Stromal cell of bone marrow (primary cell): ENCODE results near the gene HSP90B1.

ENCODE experiments used
- DNase-seq: peaks from one replicate; pipeline ENCODE4 v3.0.0-alpha.2; 2012; ENCODE audit warnings: low read depth

HSP90B1 gene

GRCh38 chr12:103930034-103930786 is at the start of gene HSP90B1:
TSS of gene HSP90B1 (plus strand) at chr12:103930410. CDS start at chr12:103930516, 106 bp downstream.
- peak; percentile 100 for DNase-seq

GRCh38 chr12:103881261-103881660 is 48.9 kb upstream of the HSP90B1 start:
- DNase-seq: no peak

- DNase-seq: no peak
Observed at GRCh38 chr12:103882861-103883596, 47.2 kb upstream of the HSP90B1 start.

GRCh38 chr12:103883908-103884307 is 46.3 kb upstream of the HSP90B1 start:
- DNase-seq: no peak

DNA sequence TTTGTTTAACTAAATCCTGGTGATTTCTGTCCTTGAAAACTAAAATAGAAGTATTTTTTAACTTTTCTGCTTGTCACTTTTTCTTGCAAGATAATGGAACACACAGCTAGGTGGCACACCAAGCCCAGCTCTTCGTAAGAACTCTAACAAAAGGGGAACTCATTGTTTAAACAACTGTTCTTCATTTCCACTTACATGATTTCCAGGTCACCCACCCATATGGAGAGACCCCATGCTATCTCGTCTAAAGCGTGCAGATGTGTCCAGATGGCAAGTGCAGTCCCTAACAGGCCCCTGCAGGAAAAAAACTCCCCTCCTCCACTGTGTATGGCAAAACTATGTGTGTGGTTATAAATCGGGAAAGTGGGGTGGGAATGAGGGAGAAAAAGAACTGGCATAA is 45.9 kb upstream of the HSP90B1 start:
- DNase-seq: no peak

DNA sequence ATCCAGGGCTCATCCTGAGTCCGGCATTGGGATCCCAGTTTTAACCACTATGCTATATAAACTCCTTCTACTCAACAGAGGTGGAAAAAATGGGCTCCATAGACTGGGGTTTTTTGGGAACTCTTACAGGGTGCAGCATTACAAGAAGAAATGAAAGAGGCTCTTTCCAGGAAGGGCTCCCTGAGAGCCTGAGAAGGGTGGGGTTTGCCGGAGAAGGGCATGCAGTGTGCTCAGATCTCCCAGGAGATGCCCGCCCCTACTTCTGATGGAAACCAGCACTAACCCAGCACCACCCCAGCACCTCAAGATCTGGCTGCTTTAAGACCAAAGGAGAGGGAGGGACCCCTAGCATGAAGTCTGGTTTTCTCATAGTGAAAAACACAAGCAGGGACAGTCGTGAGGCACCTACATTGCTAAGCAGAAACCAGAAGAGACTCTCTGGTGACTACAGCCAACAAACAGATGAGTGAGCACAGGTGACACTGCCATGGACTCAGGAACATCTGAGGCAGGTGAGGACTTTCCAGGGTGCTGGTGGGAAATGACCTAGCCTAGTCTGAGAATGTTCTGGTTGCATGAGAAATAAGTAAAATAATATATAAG is 43.9 kb upstream of the HSP90B1 start:
- DNase-seq: no peak

GRCh38 chr12:103887738-103888137 is 42.5 kb upstream of the HSP90B1 start:
- no peak for DNase-seq

DNA sequence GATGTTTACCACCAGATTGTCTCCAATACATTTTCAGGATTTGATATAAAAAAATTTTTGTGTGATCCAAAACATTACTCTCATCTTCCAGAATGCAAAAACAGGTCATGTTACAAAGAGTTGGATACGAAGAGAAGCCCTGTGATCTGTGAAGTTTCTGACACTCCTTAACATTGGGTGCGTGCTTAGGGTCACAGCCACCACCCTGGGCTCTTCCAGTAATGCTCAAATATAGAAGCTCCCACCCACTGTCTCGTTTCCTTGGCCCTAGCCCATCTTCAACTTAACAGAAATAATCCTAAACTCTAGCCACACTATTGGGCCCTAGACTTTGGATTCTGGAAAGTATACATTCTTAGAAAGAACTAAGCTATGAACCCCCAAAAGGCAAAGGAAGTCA is 32.9 kb upstream of the HSP90B1 start:
- no peak for DNase-seq

GRCh38 chr12:103901518-103902173 is 28.6 kb upstream of the HSP90B1 start:
- no peak for DNase-seq

GRCh38 chr12:103903993-103904392 is 26.2 kb upstream of the HSP90B1 start:
- no peak for DNase-seq

DNA sequence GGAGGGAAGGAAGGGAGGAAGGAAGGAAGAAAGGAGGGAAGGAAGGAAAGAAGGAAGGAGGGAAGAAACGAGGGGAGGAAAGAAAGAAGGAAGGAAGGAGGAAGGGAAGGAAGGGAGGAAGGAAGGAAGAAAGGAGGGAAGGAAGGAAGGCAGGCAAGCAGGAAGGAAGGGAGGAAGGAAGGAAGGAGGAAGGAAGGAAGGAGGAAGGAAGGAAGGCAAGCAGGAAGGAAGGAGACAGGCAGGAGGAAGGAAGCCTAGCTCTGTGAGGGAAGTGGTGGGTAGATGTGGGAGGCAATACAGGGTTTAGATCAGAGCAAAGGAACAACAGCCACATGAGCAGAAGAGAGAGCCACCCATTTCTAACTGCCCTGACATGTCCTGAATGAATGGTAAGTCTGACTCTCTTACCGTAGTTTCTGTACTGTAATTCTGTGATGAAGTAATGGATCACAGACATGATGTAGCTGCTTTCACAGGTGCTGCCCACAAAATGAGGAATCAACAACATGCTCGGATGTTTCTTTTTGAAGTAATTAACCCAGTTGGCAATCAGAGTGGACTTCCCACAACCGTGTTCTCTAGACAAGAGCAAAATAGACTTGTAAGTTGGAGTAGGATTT is 24.4 kb upstream of the HSP90B1 start:
- no peak for DNase-seq

DNA sequence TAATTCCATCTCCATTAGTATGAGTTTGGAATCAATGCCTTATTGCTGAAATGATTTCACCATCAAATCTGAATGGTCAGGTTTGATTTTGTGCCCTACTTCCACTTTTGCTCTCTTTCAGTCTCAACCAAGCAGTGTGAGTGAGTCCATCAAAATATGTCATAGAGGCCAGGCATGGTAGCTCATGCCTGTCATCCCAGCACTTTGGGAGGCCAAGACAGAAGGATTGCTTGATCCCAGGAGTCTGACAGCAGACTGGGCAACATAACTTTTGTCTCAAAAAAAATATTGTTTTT is 22.0 kb upstream of the HSP90B1 start:
- DNase-seq: no peak

DNA sequence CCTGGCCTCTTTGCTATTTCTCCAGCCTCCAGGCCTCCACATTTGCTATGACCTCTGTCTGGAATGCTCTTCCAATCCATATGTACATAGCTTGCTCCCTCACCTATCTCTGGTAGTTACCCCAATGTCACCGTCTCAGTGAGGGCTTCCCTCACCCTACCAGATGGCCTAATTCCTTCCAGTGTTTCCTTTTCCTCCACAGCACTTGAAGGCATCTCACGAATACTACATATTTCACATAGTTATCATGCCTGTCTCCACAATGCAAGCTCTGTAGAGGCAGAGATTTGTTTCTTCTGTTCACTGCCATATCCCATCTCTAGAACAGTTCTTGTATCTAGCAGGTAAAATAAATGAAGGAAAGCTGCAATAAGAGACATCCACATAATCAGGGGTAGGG is 21.3 kb upstream of the HSP90B1 start:
- DNase-seq: no peak

DNA sequence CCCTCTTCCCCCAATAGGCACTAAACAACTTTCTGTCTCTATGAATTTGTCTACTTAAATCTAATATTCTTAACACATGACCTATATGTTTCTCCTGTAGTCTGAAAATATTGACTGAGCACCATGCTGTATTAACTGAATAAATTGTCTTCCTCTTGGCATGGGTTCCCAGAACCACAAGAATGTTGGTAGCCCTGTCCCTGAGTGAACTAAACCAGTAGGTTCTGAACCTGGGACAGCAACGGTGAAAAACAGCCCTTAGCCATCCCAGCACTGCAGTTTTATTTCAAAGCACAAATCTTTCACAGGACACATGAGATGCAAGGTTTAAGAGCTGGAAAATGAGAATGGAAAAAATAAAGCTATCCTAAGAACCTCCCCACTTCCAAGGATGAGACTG is 20.4 kb upstream of the HSP90B1 start:
- no peak for DNase-seq

DNA sequence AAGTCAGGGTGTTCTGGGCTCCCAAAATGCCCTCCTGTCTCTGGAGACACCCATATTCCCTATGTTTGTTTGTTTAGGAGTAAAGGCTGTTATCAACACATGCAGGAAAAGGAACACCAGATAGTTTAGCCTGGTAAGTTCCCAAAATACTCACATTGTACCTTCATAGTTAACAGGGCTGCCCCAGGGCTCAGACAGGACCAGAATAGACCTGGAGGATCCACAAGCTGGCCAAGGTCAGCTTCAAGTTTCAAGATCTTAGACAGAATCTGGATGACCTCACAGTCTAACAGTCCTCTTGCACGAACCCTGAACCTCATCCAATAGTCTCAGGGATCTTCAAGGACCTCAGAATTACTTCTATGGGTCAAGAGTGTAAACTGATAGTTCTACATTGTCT is 18.1 kb upstream of the HSP90B1 start:
- no peak for DNase-seq

GRCh38 chr12:103913100-103913499 is 17.1 kb upstream of the HSP90B1 start:
- DNase-seq: no peak

DNA sequence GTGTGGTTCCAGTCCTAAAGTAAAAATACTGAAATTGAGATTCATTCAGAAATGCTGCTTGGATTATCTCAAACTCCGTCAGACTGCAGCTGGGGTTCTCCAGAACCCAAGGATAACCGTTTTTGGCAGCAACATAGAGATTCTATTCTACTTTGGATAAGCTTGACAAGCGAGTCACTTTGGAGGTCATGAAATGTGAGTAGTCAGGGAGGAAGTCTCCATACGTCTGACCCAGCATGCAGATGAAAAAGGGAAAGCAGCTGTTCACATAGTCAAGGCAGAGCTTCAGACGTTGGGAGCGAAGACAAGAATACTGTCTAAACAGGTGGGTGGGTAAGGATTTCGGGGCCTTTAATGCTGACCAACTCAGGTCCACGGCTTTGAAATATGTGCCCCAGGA is 14.9 kb upstream of the HSP90B1 start:
- no peak for DNase-seq

DNA sequence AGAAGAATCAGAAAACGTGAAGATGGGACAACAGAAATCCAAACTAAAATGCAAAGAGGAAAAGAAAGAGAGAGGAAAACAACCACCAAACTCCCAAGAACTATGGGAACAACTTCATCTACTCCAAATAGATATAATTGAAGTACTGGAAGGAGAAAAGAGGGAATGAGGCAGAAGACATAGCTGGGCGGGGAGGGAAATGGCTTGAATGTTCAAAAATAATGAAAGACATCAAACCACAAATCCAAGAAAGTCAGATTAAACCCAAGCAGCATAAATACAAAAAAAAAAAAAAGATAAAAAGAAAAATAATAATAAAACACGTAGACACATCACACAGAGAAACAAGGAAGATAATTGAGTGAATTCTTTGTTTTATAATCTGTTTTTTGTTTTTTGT is 12.3 kb upstream of the HSP90B1 start:
- no peak for DNase-seq

DNA sequence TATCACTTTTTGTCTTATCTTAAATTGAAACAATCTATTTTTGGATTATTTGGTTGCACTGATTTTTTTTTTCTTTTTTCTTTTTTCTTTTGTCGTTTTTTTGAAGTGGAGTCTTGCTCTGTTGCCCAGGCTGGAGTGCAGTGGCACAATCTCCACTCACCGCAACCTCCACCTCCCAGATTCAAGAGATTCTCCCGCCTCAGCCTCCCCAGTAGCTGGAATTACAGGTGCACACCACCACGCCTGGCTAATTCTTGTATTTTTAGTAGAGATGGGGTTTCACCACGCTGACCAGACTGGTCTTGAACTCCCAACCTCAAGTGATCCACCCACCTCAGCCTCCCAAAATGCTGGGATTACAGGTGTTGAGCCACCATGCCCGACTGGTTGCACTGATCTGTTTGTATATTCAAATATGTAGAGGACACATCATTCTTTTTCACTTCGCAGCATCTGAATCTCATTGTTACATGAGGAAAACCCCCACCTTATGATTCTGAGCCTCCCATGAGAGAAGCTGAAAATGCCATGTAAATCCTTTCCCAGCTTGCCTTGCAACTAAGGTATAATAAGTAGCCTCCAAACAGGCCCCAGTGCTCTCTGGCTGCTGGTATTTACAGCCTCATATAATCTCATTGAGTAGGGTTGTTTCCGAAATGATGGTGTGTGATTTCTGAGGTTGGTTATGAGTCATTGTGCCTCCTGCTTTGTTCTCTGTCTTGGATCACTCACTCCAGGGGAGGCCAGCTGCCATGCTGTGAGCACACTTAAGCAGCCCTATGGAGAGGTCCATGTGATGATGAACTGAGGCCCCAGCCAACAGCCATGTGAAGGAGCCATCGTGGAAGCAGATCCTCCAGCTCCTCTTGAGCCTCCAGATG is 5.2 kb upstream of the HSP90B1 start:
- peak; percentile 41 for DNase-seq

GRCh38 chr12:103928682-103929045 is 1.5 kb upstream of the HSP90B1 start:
- DNase-seq: no peak

DNA sequence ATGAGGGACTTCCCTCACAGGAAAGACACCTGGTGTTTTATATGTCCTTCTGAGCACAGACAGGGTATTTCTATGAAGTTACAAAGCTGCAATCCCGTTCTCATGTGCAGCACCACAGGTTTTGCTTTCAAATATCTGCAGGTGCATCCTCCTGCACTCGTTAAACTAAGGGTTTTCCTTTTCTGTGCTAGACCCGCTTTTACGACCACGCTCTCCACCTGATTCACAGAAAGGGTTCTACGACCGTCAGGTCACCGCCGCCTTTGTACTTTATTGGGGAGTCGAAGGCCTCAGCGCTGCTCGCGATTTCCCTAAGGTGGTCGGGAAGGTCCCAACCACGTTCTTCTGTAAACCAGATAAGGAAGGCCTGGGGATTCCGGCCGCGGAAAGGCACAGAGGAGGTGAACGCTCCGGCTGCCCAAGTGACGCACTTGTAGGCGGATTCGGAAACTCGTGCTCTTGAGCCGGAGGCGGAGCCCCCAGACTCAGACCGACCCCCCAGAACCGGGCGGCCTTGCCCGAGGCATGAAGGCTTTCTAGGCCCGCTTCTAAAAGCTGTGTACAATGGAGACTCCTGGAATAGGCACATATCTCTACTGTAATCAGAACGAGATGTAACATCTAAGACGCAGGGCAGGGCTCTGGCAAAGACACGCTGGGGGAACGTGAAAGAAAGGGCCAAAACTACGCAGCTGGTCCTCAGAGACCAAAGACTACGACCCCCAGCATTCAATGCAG is 995 bp upstream of the HSP90B1 start:
- peak; percentile 90 for DNase-seq
